DND-41 (cell line): Measurements from ENCODE around the gene RABGAP1L.

ENCODE experiments used
- CTCF ChIP-seq: IDR thresholded peaks from 2 replicates; pipeline ENCODE4 v1.5.1; 2012; ENCODE audit warnings: borderline replicate concordance, low read length, moderate library complexity, mild to moderate bottlenecking; ENCODE audit not compliant: poor library complexity, severe bottlenecking; ENCODE audit errors: extremely low read depth
- EZH2 ChIP-seq: IDR thresholded peaks from 3 replicates; pipeline ENCODE4 v1.6.1; 2012; ENCODE audit warnings: borderline replicate concordance, low read depth, mild to moderate bottlenecking, moderate library complexity, low read length, inconsistent platforms; ENCODE audit not compliant: severe bottlenecking

GRCh38 chr1:174112489-174113162 lies 46.7 kb upstream of the RABGAP1L start:
- TF ChIP-seq CTCF (no peak), EZH2 (no peak)
